IPS DF 4.7 (cell line): Measurements from ENCODE around the gene EPHA5.
"Not testable (repeated sequence)": the region's sequence is repeated elsewhere in the genome, so short reads cannot be mapped to it uniquely, and the experiment has no call there.

Experiments
- DNase-seq: peaks from one replicate; pipeline ENCODE4 v3.0.0-alpha.2; 2013; ENCODE audit warnings: low spot score; ENCODE audit errors: extremely low read depth

EPHA5 gene

GRCh38 chr4:65381648-65382047 lies 288.6 kb downstream of the EPHA5 start:
- no peak for DNase-seq

GRCh38 chr4:65370709-65371108 lies 299.6 kb downstream of the EPHA5 start:
- no peak for DNase-seq

GRCh38 chr4:65367306-65367705 lies 303.0 kb downstream of the EPHA5 start:
- DNase-seq: no peak

- no peak for DNase-seq
These were observed 311.4 kb downstream of the EPHA5 start for GRCh38 chr4:65358914-65359313.

- no peak for DNase-seq
These were observed 317.2 kb downstream of the EPHA5 start for GRCh38 chr4:65353098-65353497.

- no peak for DNase-seq
These were observed 325.9 kb downstream of the EPHA5 start for GRCh38 chr4:65344278-65344825.

GRCh38 chr4:65343342-65343741 lies 326.9 kb downstream of the EPHA5 start:
- DNase-seq: no peak

- DNase-seq: no peak
These were observed 328.7 kb downstream of the EPHA5 start for GRCh38 chr4:65341557-65341956.

GRCh38 chr4:65340382-65341109 lies 329.7 kb downstream of the EPHA5 start:
- no peak for DNase-seq

GRCh38 chr4:65337371-65337770 lies 332.9 kb downstream of the EPHA5 start:
- no peak for DNase-seq

GRCh38 chr4:65336465-65336864 lies 333.8 kb downstream of the EPHA5 start:
- DNase-seq: no peak

- no peak for DNase-seq
These were observed 353.8 kb downstream of the EPHA5 start for GRCh38 chr4:65316534-65316933.

- no peak for DNase-seq
These were observed 359.2 kb downstream of the EPHA5 start for GRCh38 chr4:65311120-65311519.

GRCh38 chr4:65310586-65310985 lies 359.7 kb downstream of the EPHA5 start:
- no peak for DNase-seq

GRCh38 chr4:65308626-65309025 lies 361.7 kb downstream of the EPHA5 start:
- not testable (repeated sequence) for DNase-seq

- no peak for DNase-seq
These were observed 368.1 kb downstream of the EPHA5 start for GRCh38 chr4:65302145-65302544.

- no peak for DNase-seq
These were observed 374.0 kb downstream of the EPHA5 start for GRCh38 chr4:65296246-65296645.

- DNase-seq: no peak
These were observed 383.2 kb downstream of the EPHA5 start for GRCh38 chr4:65287071-65287470.
